BLaER1 treated with 17β-estradiol and CSF1 and Interleukin-3, amounts not matched to agents 10 nM and 100 nM (cell line): ENCODE data around the gene PHB1.
A peak's percentile ranks its signal among the peaks of the same experiment; 100 is the strongest.

Source experiments
- H3K27ac ChIP-seq, 11 experiments: shearing (Covaris generic); formaldehyde crosslinking; 2 replicates each; pipeline ENCODE4 v1.8.1; 2022
- H3K27me3 ChIP-seq, 11 experiments: shearing (Covaris generic); formaldehyde crosslinking; 2 replicates each; pipeline ENCODE4 v1.8.1; 2022
- H3K36me3 ChIP-seq, 11 experiments: shearing (Covaris generic); formaldehyde crosslinking; 2 replicates each; pipeline ENCODE4 v1.8.1; 2022
- H3K4me1 ChIP-seq, 10 experiments: shearing (Covaris generic); formaldehyde crosslinking; 2 replicates each; pipeline ENCODE4 v1.8.1; 2022
- H3K4me2 ChIP-seq, 11 experiments: shearing (Covaris generic); formaldehyde crosslinking; 2 replicates each; pipeline ENCODE4 v1.8.1; 2022
- H3K4me3 ChIP-seq, 10 experiments: shearing (Covaris generic); formaldehyde crosslinking; 2 replicates each; pipeline ENCODE4 v1.8.1; 2022
- H3K9ac ChIP-seq, 11 experiments: shearing (Covaris generic); formaldehyde crosslinking; 2 replicates each; pipeline ENCODE4 v1.8.1; 2022
- H3K9me3 ChIP-seq, 11 experiments: shearing (Covaris generic); formaldehyde crosslinking; replicated peaks in 1 of 11; 2 replicates each; pipeline ENCODE4 v1.8.1; 2022
- H4K20me1 ChIP-seq, 11 experiments: shearing (Covaris generic); formaldehyde crosslinking; 2 replicates each; pipeline ENCODE4 v1.8.1; 2022
- Cebpa-rat ChIP-seq, 11 experiments: shearing (Covaris generic); IDR thresholded peaks; 2 replicates each; pipeline ENCODE4 v1.8.1; 2022

The PHB1 gene

DNA sequence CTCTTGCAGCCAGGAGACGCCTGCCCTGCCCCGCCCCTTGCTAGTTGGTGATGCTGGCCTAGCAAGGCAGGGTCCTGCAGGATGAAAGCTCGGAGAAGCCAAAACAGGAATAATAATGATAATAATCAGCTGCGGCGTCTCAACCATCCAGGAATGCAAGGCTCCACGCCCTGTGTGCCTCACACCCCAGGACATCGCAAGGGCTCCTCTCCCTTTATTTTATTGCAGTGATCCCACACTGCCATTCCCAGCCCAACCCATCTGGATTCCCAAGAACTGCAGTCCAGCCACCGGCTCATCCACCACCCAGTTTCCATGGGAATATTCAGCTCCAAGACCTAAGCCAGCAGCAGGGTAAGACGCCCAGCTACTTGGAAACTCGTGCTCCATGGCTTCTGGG, 31.6 kb downstream of the PHB1 start:
- Histone ChIP-seq H3K27ac (no peak overlapping the region), H3K36me3 (peaks cover 0 to 9% (median 0%) of the 10 kb centered on the region in 11 experiments; a peak in 4 of 22 replicates), H3K4me2 (no peak overlapping the region), H3K27me3 (no peaks in the 10 kb centered on the region), H3K4me3 (no peak overlapping the region), H3K4me1 (peaks cover 7 to 44% (median 29%) of the 10 kb centered on the region in 10 experiments), H3K9ac (no peak overlapping the region), H4K20me1 (no peaks in the 10 kb centered on the region), H3K9me3 (peaks cover 5 to 17% (median 11%) of the 10 kb centered on the region in 11 experiments; a peak in 17 of 22 replicates)
- no peak for TF ChIP-seq Cebpa-rat (IDR thresholded peaks at IDR 0.05)

DNA sequence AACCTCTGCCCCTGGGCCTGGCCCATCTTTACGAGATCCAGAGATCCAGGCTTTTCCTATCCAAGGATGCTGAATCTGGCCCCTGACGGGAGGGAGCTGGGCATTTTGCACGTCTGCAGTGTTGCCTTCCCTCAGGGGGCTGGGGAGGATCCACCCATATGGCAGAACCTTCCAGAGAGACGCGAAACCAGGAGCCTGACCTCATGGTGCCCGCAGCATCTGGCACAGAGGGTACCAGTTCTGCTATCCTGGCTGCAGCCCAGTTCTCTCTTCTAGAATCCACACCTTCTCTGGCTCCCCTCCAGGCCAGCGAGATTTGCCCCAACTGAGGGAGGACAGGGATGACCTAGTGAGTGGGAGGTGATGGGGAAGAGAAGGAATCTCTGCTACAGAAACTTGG, 32.1 kb downstream of the PHB1 start:
- Histone ChIP-seq H3K27ac (no peak overlapping the region), H3K9me3 (peaks cover 6 to 22% (median 15%) of the 10 kb centered on the region in 11 experiments; a peak in 18 of 22 replicates), H3K4me2 (peak overlapping the region in 1 of 11 experiments; percentile 43; a peak in 1 of 22 replicates), H3K9ac (no peak overlapping the region), H3K4me1 (peaks cover 2 to 39% (median 24%) of the 10 kb centered on the region in 10 experiments), H3K4me3 (no peak overlapping the region), H3K36me3 (peaks cover 0 to 13% (median 0%) of the 10 kb centered on the region in 11 experiments; a peak in 4 of 22 replicates), H3K27me3 (no peaks in the 10 kb centered on the region), H4K20me1 (no peaks in the 10 kb centered on the region)
- TF ChIP-seq Cebpa-rat (IDR thresholded peaks at IDR 0.05), result no peak

DNA sequence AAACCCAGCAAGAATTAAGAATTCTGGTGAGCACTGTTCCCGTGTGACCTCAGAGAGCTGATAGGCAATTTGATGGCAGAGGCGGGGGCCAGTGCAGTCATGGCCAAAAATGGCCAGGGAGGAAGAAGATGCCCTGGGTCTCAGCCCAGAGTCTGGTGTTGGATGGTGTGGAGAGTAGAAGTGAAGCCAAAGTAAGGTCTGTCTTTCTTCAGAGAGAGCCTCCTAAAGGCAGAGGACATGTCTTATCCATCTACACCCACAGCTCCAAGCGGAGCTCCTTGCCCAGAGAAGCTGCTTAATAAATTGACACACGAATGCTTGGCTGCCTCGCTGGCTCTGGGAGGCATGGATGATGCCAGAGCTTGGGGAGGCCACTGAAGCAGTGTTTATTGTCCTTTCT, 32.9 kb downstream of the PHB1 start:
- H3K4me2 ChIP-seq, result peak overlapping the region in 5 of 11 experiments; percentile 1 to 43 (median 11); a peak in 3 of 22 replicates
- peaks cover 0 to 37% (median 16%) of the 10 kb centered on the region in 10 experiments; a peak in 13 of 20 replicates for H3K4me1 ChIP-seq
- no peak overlapping the region for H3K9ac ChIP-seq
- H3K27ac ChIP-seq, result no peak overlapping the region; a peak in 1 of 22 replicates
- no peaks in the 10 kb centered on the region for H4K20me1 ChIP-seq
- peaks cover 6 to 22% (median 15%) of the 10 kb centered on the region in 11 experiments; a peak in 18 of 22 replicates for H3K9me3 ChIP-seq
- no peak overlapping the region for H3K4me3 ChIP-seq
- no peak for TF ChIP-seq Cebpa-rat (IDR thresholded peaks at IDR 0.05)
- H3K27me3 ChIP-seq, result no peaks in the 10 kb centered on the region
- H3K36me3 ChIP-seq, result peaks cover 0 to 13% (median 0%) of the 10 kb centered on the region in 11 experiments; a peak in 4 of 22 replicates

DNA sequence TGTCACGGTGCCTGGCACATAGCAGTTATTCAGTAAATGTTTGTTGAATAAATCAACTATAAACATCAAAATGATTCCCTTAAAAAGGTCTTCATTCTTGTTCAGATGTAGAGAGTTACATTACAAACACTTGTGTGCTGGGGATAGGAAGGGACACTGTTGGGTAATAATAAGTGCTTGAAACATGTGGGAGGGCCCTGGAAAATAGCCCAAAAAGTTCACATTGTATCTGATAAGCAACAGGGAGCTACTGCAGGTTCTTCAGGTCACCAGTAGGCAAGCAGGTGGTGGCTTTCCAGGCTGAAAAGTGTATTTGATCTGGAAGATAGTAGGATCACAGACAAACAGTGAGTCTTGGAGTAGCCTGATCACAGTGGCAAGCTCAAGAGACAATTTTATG, 33.6 kb downstream of the PHB1 start:
- TF ChIP-seq Cebpa-rat (IDR thresholded peaks at IDR 0.05), result no peak
- H3K9ac ChIP-seq, result no peak overlapping the region
- H3K36me3 ChIP-seq, result peaks cover 0 to 13% (median 0%) of the 10 kb centered on the region in 11 experiments; a peak in 4 of 22 replicates
- H3K9me3 ChIP-seq, result peaks cover 6 to 22% (median 15%) of the 10 kb centered on the region in 11 experiments; a peak in 18 of 22 replicates
- H4K20me1 ChIP-seq, result no peaks in the 10 kb centered on the region
- no peak overlapping the region for H3K4me3 ChIP-seq
- H3K4me1 ChIP-seq, result peaks cover 0 to 32% (median 11%) of the 10 kb centered on the region in 10 experiments; a peak in 10 of 20 replicates
- no peak overlapping the region for H3K27ac ChIP-seq
- 0 out of 22 replicates have a peak overlapping the region, but pooled peaks of 4 of the 11 experiments have one; percentile 1 to 43 (median 6) for H3K4me2 ChIP-seq
- H3K27me3 ChIP-seq, result no peaks in the 10 kb centered on the region

DNA sequence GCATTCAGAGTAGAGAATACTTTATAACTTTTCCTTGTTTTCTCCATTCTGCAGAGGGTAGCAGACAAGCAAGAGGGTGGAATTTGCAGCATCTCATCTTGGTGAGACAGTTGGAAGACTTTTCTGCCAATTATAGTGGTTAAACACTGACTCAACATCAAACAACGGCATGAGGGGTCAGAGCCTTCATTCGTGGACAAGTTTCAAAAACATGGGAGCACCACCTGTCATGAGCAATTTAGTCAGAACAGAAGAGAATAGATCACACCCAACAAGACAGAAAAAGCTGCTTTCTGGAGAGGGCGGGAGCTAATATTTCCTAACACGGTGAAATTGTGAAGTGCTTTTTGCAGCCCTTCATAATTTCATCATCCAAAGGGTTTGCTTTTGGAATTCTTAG, 34.8 kb downstream of the PHB1 start:
- H3K27me3 ChIP-seq, result no peaks in the 10 kb centered on the region
- no peak overlapping the region for H3K27ac ChIP-seq
- no peak overlapping the region for H3K4me2 ChIP-seq
- H3K9me3 ChIP-seq, result peaks cover 6 to 22% (median 15%) of the 10 kb centered on the region in 11 experiments; a peak in 18 of 22 replicates
- peaks cover 0 to 13% (median 0%) of the 10 kb centered on the region in 11 experiments; a peak in 4 of 22 replicates for H3K36me3 ChIP-seq
- H3K9ac ChIP-seq, result no peak overlapping the region
- peaks cover 0 to 21% (median 4%) of the 10 kb centered on the region in 10 experiments; a peak in 10 of 20 replicates for H3K4me1 ChIP-seq
- no peak overlapping the region for H3K4me3 ChIP-seq
- H4K20me1 ChIP-seq, result no peaks in the 10 kb centered on the region
- no peak for TF ChIP-seq Cebpa-rat (IDR thresholded peaks at IDR 0.05)

DNA sequence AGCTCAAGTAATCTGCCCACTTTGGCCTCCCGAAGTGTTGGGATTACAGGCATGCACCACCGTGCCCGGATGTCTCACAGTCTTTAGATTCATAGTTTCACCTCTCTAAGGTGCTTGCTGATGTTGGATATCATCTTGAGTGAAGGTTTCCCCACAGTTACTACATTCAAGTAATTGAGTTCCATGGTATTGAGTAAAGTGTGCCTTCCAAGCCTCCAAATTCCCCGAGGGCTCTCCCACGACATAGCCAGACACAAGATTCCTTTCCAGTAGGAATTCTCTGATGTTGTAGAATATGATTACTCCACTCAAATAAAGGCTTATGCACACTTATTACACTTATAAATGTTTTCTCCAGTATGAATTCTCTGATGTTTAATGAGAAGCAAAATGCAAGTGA, 36.4 kb downstream of the PHB1 start:
- Histone ChIP-seq H3K9ac (no peak overlapping the region), H3K4me2 (no peak overlapping the region), H3K9me3 (peaks cover 6 to 22% (median 15%) of the 10 kb centered on the region in 11 experiments; a peak in 18 of 22 replicates), H3K36me3 (peaks cover 0 to 13% (median 0%) of the 10 kb centered on the region in 11 experiments; a peak in 4 of 22 replicates), H3K27me3 (no peaks in the 10 kb centered on the region), H3K4me3 (no peak overlapping the region), H3K4me1 (peaks cover 0 to 19% (median 0%) of the 10 kb centered on the region in 10 experiments; a peak in 7 of 20 replicates), H4K20me1 (no peaks in the 10 kb centered on the region), H3K27ac (no peak overlapping the region)
- no peak for TF ChIP-seq Cebpa-rat (IDR thresholded peaks at IDR 0.05)

DNA sequence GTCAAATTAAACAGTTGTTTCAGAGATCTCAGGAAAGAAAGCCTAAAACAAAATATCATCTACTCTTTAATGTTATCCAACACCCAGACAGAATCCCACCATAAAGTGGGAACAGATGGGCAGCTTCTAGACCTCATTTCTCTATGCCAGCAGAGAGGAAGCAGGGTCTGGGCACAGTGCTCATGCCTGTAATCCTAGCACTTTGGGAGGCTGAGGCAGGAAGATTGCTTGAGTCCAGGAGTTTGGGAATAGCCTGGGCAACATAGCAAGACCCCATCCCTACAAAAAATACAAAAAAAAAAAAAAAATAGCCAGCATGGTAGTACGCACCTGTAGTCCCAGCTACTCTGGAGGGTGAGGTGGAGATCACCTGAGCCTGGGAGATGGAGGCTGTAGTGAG, 39.1 kb downstream of the PHB1 start:
- Histone ChIP-seq H4K20me1 (no peaks in the 10 kb centered on the region), H3K9me3 (peaks cover 6 to 22% (median 15%) of the 10 kb centered on the region in 11 experiments; a peak in 18 of 22 replicates), H3K27ac (no peak overlapping the region), H3K27me3 (no peaks in the 10 kb centered on the region), H3K9ac (no peak overlapping the region), H3K4me2 (no peak overlapping the region), H3K4me3 (no peak overlapping the region), H3K36me3 (peaks cover 0 to 13% (median 0%) of the 10 kb centered on the region in 11 experiments; a peak in 4 of 22 replicates), H3K4me1 (peaks cover 0 to 19% (median 7%) of the 10 kb centered on the region in 10 experiments; a peak in 11 of 20 replicates)
- TF ChIP-seq Cebpa-rat (IDR thresholded peaks at IDR 0.05), result no peak

DNA sequence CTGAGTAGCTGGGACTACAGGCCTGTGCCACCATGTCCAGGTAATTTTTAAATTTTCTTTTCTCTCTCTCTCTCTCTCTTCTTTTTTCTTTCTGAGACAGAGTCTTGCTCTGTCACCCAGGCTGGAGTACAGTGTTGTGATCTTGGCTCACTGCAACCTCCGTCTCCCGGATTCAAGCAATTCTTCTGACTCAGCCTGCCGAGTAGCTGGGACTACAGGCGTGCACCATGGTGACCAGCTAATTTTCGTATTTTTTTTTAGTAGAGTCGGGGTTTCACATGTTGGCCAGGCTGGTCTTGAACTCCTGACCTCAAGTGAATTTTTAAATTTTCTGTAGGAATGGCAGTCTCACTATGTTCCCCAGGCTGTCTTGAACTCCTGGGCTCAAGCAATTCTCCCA, 41.6 kb downstream of the PHB1 start:
- H3K36me3 ChIP-seq, result peaks cover 0 to 5% (median 0%) of the 10 kb centered on the region in 11 experiments; a peak in 3 of 22 replicates
- H3K4me1 ChIP-seq, result peaks cover 0 to 27% (median 11%) of the 10 kb centered on the region in 10 experiments; a peak in 12 of 20 replicates
- no peak overlapping the region for H3K9ac ChIP-seq
- no peaks in the 10 kb centered on the region for H4K20me1 ChIP-seq
- TF ChIP-seq Cebpa-rat (IDR thresholded peaks at IDR 0.05), result no peak
- no peak overlapping the region for H3K27ac ChIP-seq
- H3K4me2 ChIP-seq, result no peak overlapping the region
- peaks cover 0 to 6% (median 5%) of the 10 kb centered on the region in 11 experiments; a peak in 16 of 22 replicates for H3K9me3 ChIP-seq
- no peaks in the 10 kb centered on the region for H3K27me3 ChIP-seq
- H3K4me3 ChIP-seq, result no peak overlapping the region

DNA sequence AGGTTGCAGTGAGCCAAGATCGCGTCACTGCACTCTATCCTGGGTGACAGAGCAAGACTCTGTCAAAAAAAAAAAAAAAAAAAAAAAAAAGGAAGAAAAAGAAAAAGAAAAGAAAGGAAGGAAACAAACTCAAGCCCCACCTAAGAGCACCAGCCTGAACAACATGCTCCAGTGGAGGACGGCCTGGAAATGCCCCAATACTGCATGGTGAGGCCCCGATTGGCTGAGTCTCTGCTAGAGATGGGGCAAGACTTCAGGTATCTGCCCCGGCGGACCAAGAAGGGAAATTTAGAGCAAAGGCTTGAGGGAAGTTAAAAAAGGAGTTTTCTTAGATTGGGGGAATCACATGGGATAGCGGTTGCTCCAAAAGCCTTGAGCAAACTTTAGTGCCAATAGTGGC, 42.3 kb downstream of the PHB1 start:
- Histone ChIP-seq H3K4me1 (peaks cover 0 to 29% (median 11%) of the 10 kb centered on the region in 10 experiments; a peak in 12 of 20 replicates), H3K9me3 (no peaks in the 10 kb centered on the region; a peak in 1 of 22 replicates), H3K4me2 (peak overlapping the region in 5 of 11 experiments; percentile 7 to 30 (median 18); a peak in 3 of 22 replicates), H3K9ac (no peak overlapping the region), H4K20me1 (no peaks in the 10 kb centered on the region), H3K36me3 (no peaks in the 10 kb centered on the region; a peak in 1 of 22 replicates), H3K27ac (no peak overlapping the region), H3K4me3 (no peak overlapping the region), H3K27me3 (no peaks in the 10 kb centered on the region)
- TF ChIP-seq Cebpa-rat (IDR thresholded peaks at IDR 0.05), result no peak
